ENCODE results near the gene FIZ1. TPM values are rescaled to one million over a fixed set of nuclear protein-coding genes. Genes with fewer than 3 reads are reported as not detected.

The FIZ1 gene
- total RNA-seq, 1 donor from 2014 or later: 21.5 TPM

DNA sequence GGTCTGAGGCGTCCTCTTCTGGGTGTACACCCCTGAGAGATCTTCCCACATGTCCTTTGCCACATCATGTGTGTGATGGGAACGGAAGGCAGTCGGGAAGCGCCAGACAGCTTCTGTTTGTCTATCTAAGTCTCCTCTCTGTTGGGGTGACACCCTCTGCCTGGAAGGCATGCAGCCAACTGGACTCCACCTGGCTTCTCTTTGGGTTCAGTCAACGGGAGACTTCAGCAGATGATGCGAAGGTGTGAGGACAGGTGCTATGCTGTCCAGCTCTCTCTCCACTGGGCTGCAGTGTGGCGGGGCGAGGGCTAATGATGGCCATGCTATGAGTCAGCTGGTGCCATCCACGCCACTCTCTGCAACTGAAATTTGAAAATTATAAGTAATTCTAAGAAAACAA, 39.6 kb downstream of the FIZ1 start:
- H3K4me3 Mint-ChIP-seq (ENCODE audit: unreplicated experiment): no peak overlapping the region
- no peaks in the 10 kb centered on the region for H3K36me3 Mint-ChIP-seq (ENCODE audit: low read depth, unreplicated experiment)
- no peaks in the 10 kb centered on the region for H3K9me3 Mint-ChIP-seq (ENCODE audit: unreplicated experiment)
- no peak overlapping the region for H3K27ac Mint-ChIP-seq (ENCODE audit: unreplicated experiment)
- peaks cover 12% of the 10 kb centered on the region for H3K4me1 Mint-ChIP-seq (ENCODE audit: unreplicated experiment)
- TF ChIP-seq, protein P1, sequence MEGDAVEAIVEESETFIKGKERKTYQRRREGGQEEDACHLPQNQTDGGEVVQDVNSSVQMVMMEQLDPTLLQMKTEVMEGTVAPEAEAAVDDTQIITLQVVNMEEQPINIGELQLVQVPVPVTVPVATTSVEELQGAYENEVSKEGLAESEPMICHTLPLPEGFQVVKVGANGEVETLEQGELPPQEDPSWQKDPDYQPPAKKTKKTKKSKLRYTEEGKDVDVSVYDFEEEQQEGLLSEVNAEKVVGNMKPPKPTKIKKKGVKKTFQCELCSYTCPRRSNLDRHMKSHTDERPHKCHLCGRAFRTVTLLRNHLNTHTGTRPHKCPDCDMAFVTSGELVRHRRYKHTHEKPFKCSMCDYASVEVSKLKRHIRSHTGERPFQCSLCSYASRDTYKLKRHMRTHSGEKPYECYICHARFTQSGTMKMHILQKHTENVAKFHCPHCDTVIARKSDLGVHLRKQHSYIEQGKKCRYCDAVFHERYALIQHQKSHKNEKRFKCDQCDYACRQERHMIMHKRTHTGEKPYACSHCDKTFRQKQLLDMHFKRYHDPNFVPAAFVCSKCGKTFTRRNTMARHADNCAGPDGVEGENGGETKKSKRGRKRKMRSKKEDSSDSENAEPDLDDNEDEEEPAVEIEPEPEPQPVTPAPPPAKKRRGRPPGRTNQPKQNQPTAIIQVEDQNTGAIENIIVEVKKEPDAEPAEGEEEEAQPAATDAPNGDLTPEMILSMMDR (IDR thresholded peaks at IDR 0.05; ENCODE audit: unreplicated experiment): no peak
- peaks cover 6% of the 10 kb centered on the region for H3K27me3 Mint-ChIP-seq (ENCODE audit: unreplicated experiment)
- DNase-seq (ENCODE audit: low spot score): no peak

DNA sequence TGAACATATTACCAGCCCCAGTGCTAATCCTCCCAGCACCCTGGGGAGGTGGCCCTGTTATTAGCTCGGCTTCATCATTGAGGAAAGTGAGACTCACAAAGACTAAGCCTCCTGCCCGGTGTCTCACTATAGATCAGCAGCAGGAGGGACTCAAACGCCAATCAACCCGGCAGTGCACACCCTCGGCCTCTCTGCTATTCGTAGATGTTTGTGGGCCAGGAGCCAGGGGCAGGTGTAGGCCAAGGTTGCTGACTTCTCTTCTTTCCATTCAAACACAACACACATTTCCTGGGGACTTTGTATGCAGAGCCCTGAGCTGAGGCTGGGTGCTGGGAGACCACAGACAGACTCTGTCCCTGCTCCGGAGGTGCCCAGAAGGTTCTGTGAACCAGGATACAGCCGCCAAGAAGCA, 44.6 kb downstream of the FIZ1 start:
- Mint-ChIP-seq H3K36me3 (ENCODE audit: low read depth, unreplicated experiment) (no peaks in the 10 kb centered on the region), H3K9me3 (ENCODE audit: unreplicated experiment) (no peaks in the 10 kb centered on the region), H3K27me3 (ENCODE audit: unreplicated experiment) (peaks cover 10% of the 10 kb centered on the region), H3K4me3 (ENCODE audit: unreplicated experiment) (no peak overlapping the region), H3K4me1 (ENCODE audit: unreplicated experiment) (peaks cover 12% of the 10 kb centered on the region), H3K27ac (ENCODE audit: unreplicated experiment) (no peak overlapping the region)
- DNase-seq (ENCODE audit: low spot score): no peak
- TF ChIP-seq, protein P1 (IDR thresholded peaks at IDR 0.05; ENCODE audit: unreplicated experiment): no peak

DNA sequence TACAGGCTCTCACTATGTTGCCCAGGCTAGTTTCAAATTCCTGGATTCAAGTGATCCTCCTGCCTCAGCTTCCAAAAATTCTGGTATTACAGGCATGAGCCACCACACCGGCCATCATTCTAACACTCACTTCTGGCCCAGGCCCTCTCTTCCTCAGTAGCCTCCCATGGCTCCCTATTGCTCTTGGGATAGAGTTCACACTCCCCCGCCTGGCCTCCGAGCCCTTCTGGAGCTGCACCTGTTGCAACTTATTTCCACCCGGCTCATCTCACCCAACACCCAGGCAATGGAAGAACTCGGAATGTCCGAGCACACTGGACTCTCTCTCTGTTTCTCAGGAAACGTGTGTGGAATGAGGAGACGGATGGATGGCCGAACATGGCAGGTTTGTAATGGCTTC, 45.0 kb downstream of the FIZ1 start:
- no peak overlapping the region for H3K4me3 Mint-ChIP-seq (ENCODE audit: unreplicated experiment)
- DNase-seq (ENCODE audit: low spot score): no peak
- peaks cover 10% of the 10 kb centered on the region for H3K27me3 Mint-ChIP-seq (ENCODE audit: unreplicated experiment)
- H3K36me3 Mint-ChIP-seq (ENCODE audit: low read depth, unreplicated experiment): no peaks in the 10 kb centered on the region
- TF ChIP-seq, protein P1 (IDR thresholded peaks at IDR 0.05; ENCODE audit: unreplicated experiment): no peak
- no peaks in the 10 kb centered on the region for H3K9me3 Mint-ChIP-seq (ENCODE audit: unreplicated experiment)
- no peak overlapping the region for H3K27ac Mint-ChIP-seq (ENCODE audit: unreplicated experiment)
- peaks cover 15% of the 10 kb centered on the region for H3K4me1 Mint-ChIP-seq (ENCODE audit: unreplicated experiment)

DNA sequence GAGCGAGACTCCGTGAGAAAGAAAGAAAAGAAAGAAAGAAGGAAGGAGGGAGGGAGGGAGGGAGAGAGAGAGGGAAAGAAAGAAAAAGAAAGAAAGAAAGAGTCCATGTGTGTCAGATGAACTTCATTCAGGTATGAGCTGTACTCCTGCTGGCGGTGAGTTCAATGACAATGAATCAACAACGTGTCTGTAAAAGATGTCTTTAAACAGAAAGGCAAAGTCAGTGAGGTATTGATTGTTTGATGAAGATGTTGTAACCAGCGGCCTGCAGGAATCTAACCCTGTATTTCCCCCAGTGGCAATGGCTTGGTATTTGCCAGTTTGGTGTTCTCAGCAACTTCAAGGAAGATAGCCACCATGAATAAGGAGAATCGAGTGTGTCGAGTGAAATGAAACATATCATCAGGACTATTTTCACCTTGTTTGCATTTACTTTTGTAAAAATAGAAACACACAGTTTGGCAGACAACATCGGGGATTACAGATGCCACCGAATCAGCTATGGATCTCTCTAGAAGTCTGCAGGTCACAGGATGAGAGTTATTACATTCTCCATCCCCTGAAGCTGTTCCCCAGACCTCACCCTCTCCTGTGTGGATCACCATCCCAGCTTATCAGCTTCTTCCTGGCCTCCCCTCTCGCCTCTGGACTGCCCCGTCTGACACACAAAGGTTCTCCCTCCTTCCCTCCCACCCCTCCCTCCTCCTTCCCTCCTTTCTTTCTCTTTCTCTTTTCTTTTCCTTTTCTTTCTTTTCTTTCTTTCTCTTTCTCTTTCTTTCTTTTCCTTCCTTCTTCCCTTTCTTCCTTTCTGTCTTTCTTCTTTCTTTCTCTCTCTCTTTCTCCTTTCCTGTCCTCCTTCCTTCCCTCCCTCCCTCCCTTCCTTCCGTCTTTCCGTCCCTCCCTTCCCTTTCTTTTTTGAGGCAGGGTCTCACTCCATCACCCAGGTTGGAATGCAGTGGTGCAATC, 45.8 kb downstream of the FIZ1 start:
- peaks cover 10% of the 10 kb centered on the region for H3K27me3 Mint-ChIP-seq (ENCODE audit: unreplicated experiment)
- H3K36me3 Mint-ChIP-seq (ENCODE audit: low read depth, unreplicated experiment): no peaks in the 10 kb centered on the region
- TF ChIP-seq, protein P1 (IDR thresholded peaks at IDR 0.05; ENCODE audit: unreplicated experiment): no peak
- no peaks in the 10 kb centered on the region for H3K9me3 Mint-ChIP-seq (ENCODE audit: unreplicated experiment)
- no peak overlapping the region for H3K4me3 Mint-ChIP-seq (ENCODE audit: unreplicated experiment)
- no peak overlapping the region for H3K27ac Mint-ChIP-seq (ENCODE audit: unreplicated experiment)
- H3K4me1 Mint-ChIP-seq (ENCODE audit: unreplicated experiment): peaks cover 15% of the 10 kb centered on the region
- no peak for DNase-seq (ENCODE audit: low spot score)

- H3K4me3 Mint-ChIP-seq (ENCODE audit: unreplicated experiment): no peak overlapping the region
Observed at GRCh38 chr19:55552620-55553019, 46.7 kb downstream of the FIZ1 start.

More at GRCh38 chr19:55552620-55553019, 46.7 kb downstream of the FIZ1 start:
- DNase-seq (ENCODE audit: low spot score): no peak
- peaks cover 10% of the 10 kb centered on the region for H3K27me3 Mint-ChIP-seq (ENCODE audit: unreplicated experiment)
- no peaks in the 10 kb centered on the region for H3K36me3 Mint-ChIP-seq (ENCODE audit: low read depth, unreplicated experiment)
- TF ChIP-seq, protein P1 (IDR thresholded peaks at IDR 0.05; ENCODE audit: unreplicated experiment): no peak
- H3K27ac Mint-ChIP-seq (ENCODE audit: unreplicated experiment): no peak overlapping the region
- no peaks in the 10 kb centered on the region for H3K9me3 Mint-ChIP-seq (ENCODE audit: unreplicated experiment)
- peaks cover 12% of the 10 kb centered on the region for H3K4me1 Mint-ChIP-seq (ENCODE audit: unreplicated experiment)
